ENCODE data around the gene TOMM7. TPM values are rescaled to one million over a fixed set of nuclear protein-coding genes. Genes with fewer than 3 reads are reported as not detected.

The TOMM7 gene
- total and polyA plus RNA-seq, 8 donors: 126 to 316 (median 223) TPM

- intact Hi-C loops (cut with DNase I): no loop called here
- H3K27me3 ChIP-seq: no peaks in the 10 kb centered on the region
- no peak for TF ChIP-seq CTCF (IDR thresholded peaks at IDR 0.05)
- peak in 3 of 4 donors; percentile 39 to 65 (median 60) for ATAC-seq
- H3K9me3 ChIP-seq: no peaks in the 10 kb centered on the region
- peak in 1 of 6 donors; percentile 44 for DNase-seq
- FAIRE-seq: no peak
- WGBS, 2 donors: 59 to 66% methylated on average over 5 of the region's 5 CpGs
- H3K27ac ChIP-seq: no peak overlapping the region
- H3K4me1 ChIP-seq: peaks cover 0 to 19% (median 19%) of the 10 kb centered on the region in 3 donors
- H3K36me3 ChIP-seq: no peaks in the 10 kb centered on the region
- no peak overlapping the region for H3K4me3 ChIP-seq
Measured at GRCh38 chr7:22831602-22832305, 9.1 kb upstream of the TOMM7 start.

DNA sequence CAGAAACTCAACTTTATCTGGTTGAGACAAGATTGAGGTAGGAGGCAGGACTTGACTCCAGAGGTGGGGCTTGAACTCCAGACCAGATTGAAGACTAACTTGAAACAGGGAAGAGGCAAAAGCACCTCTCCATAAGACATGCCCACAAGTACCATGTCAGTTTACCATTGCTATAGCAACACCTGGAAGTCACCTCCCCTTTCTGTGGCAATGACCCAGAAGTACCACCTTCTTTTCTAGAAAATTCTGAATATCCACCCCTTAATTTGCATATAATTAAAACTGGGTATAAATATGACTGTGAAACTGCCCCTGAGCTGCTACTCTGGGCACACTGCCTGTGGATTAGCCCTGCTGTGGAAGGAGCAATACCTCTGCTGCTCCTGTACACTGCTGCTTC is 4.9 kb upstream of the TOMM7 start:
- Histone ChIP-seq H3K4me3 (no peak overlapping the region), H3K9me3 (no peaks in the 10 kb centered on the region), H3K4me1 (peaks cover 0 to 3% (median 1%) of the 10 kb centered on the region in 3 donors), H3K27ac (no peak overlapping the region), H3K27me3 (no peaks in the 10 kb centered on the region), H3K36me3 (no peaks in the 10 kb centered on the region)
- intact Hi-C loops (cut with DNase I): no loop called here
- TF ChIP-seq CTCF (IDR thresholded peaks at IDR 0.05): no peak
- FAIRE-seq: no peak
- no peak for ATAC-seq
- no peak for DNase-seq

DNA sequence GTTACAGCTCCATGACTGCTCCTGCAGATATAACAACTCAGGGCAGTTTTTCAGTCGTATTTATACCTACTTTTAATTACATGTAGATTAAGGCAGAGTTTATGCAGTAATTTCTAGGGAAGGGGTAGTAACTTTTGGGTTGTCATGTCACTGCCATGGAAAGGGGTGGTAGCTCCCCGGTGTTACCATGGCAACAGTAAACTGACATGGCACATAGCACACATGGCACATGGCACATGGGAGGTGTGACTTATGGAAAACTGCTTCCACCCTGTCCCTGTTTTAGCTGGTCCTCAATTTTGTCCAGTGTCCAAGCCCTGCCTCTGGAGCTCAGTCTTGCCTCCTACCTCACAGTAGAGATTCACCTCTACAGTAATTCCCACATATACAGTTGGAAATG is 3.9 kb upstream of the TOMM7 start:
- Histone ChIP-seq H3K9me3 (no peaks in the 10 kb centered on the region), H3K27ac (no peak overlapping the region), H3K36me3 (no peaks in the 10 kb centered on the region), H3K4me1 (peaks cover 0 to 4% (median 0%) of the 10 kb centered on the region in 3 donors), H3K27me3 (no peaks in the 10 kb centered on the region), H3K4me3 (no peak overlapping the region)
- no peak for TF ChIP-seq CTCF (IDR thresholded peaks at IDR 0.05)
- DNase-seq: no peak
- no peak for FAIRE-seq
- WGBS, 2 donors: 60 to 78% methylated on average over 2 of the region's 2 CpGs
- intact Hi-C loops (cut with DNase I): no loop called here
- ATAC-seq: no peak

DNA sequence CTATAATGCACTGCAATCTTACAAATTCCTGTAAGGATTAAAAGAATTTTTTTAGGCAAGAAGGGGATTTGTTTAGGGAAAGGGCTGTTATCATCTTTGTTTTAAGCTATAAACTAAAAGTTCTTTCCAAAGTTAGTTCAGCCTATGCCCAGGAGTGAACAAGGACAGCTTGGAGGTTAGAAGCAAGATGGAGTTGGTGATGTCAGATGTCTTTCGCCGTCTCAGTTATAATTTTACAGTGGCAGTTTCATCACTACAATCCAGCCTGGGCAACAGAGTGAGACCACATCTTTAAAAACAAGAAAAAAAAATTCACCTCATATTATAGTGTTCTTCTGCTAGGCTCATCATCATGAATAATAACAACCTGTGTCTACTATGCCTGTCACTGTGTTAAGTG is 2.1 kb upstream of the TOMM7 start:
- 92 to 95% methylated on average over 2 of the region's 2 CpGs for WGBS, 2 donors
- H3K36me3 ChIP-seq: no peaks in the 10 kb centered on the region
- no peak overlapping the region for H3K27ac ChIP-seq
- DNase-seq: no peak
- H3K27me3 ChIP-seq: no peaks in the 10 kb centered on the region
- no peak for ATAC-seq
- no peak overlapping the region for H3K4me3 ChIP-seq
- no peaks in the 10 kb centered on the region for H3K9me3 ChIP-seq
- no peak for TF ChIP-seq CTCF (IDR thresholded peaks at IDR 0.05)
- H3K4me1 ChIP-seq: peaks cover 5 to 12% (median 6%) of the 10 kb centered on the region in 3 donors
- no peak for FAIRE-seq
- intact Hi-C loops (cut with DNase I): no loop called here

- no peak for ATAC-seq
- FAIRE-seq: no peak
- H3K4me1 ChIP-seq: peaks cover 7 to 17% (median 10%) of the 10 kb centered on the region in 3 donors
- DNase-seq: no peak
- H3K36me3 ChIP-seq: no peaks in the 10 kb centered on the region
- 30 to 35% methylated on average over 3 of the region's 3 CpGs for WGBS, 2 donors
- intact Hi-C loops (cut with DNase I): no loop called here
- peak overlapping the region; percentile 76 to 86 (median 78) for H3K4me3 ChIP-seq
- TF ChIP-seq CTCF (IDR thresholded peaks at IDR 0.05): no peak
- H3K9me3 ChIP-seq: no peaks in the 10 kb centered on the region
- H3K27ac ChIP-seq: peak overlapping the region; percentile 45 to 80 (median 70)
- H3K27me3 ChIP-seq: no peaks in the 10 kb centered on the region
Measured at GRCh38 chr7:22823142-22823497, 471 bp upstream of the TOMM7 start.

Measured in pancreas (tissue), 10 donors.